Nephron (organoid): ENCODE results near the gene OTOS.

Experiments used
- H3K27ac Mint-ChIP-seq, 3 experiments: 2 replicates each; pipeline ENCODE4 v1.8.0; 2020; ENCODE audit warnings: mixed read lengths in 3 of 3, mild to moderate bottlenecking in 2 of 3, moderate library complexity in 1 of 3
- H3K27me3 Mint-ChIP-seq: 2 replicates; pipeline ENCODE4 v1.8.0; 2021; ENCODE audit warnings: low read depth, mild to moderate bottlenecking, moderate library complexity, mixed read lengths
- H3K36me3 Mint-ChIP-seq: 2 replicates; pipeline ENCODE4 v1.8.0; 2020; ENCODE audit warnings: low read depth, mixed read lengths
- H3K4me1 Mint-ChIP-seq: 2 replicates; pipeline ENCODE4 v1.8.0; 2020; ENCODE audit warnings: mixed read lengths
- H3K4me3 Mint-ChIP-seq, 3 experiments: 2 replicates each; pipeline ENCODE4 v1.8.0; 2020; ENCODE audit warnings: mild to moderate bottlenecking in 3 of 3, mixed read lengths in 3 of 3, moderate library complexity in 2 of 3
- H3K9me3 Mint-ChIP-seq: 2 replicates; pipeline ENCODE4 v1.8.0; 2020; ENCODE audit warnings: mixed read lengths
- TF ChIP-seq, protein P1 (sequence below), 3 experiments: fragments of 200-600 bp; sonication (generic); IDR thresholded peaks; one replicate each; pipeline ENCODE4 v1.5.0; 2021; ENCODE audit warnings: antibody characterized with exemption in 3 of 3; ENCODE audit not compliant: unreplicated experiment in 3 of 3

The OTOS gene

DNA sequence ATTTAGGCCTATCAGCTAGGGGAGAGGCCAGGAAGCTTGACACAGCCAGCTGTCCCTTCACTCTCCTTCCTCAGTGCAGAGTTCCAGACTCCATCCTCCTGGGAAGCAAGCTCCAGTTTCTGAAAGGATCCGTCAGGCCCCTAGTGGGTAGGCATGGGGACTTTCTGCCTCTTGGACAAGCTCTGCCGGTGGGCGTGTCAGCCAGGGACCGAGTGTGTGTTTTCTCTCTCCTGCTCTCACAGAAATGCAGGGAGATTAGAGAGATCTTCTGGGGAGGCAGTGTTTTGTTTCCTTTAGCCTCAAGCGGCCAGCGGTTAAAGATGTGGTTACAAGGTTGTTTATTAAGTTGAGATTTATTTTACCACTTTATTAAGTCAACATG lies 29.9 kb upstream of the OTOS start:
- Mint-ChIP-seq H3K27me3 (peaks cover 12% of the 10 kb centered on the region), H3K9me3 (no peaks in the 10 kb centered on the region), H3K27ac (no peak overlapping the region), H3K4me1 (peaks cover 12% of the 10 kb centered on the region), H3K4me3 (no peak overlapping the region), H3K36me3 (no peaks in the 10 kb centered on the region)
- TF ChIP-seq, protein P1, sequence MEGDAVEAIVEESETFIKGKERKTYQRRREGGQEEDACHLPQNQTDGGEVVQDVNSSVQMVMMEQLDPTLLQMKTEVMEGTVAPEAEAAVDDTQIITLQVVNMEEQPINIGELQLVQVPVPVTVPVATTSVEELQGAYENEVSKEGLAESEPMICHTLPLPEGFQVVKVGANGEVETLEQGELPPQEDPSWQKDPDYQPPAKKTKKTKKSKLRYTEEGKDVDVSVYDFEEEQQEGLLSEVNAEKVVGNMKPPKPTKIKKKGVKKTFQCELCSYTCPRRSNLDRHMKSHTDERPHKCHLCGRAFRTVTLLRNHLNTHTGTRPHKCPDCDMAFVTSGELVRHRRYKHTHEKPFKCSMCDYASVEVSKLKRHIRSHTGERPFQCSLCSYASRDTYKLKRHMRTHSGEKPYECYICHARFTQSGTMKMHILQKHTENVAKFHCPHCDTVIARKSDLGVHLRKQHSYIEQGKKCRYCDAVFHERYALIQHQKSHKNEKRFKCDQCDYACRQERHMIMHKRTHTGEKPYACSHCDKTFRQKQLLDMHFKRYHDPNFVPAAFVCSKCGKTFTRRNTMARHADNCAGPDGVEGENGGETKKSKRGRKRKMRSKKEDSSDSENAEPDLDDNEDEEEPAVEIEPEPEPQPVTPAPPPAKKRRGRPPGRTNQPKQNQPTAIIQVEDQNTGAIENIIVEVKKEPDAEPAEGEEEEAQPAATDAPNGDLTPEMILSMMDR (IDR thresholded peaks at IDR 0.05; ENCODE audit: unreplicated experiment in 3 of 3): no peak

DNA sequence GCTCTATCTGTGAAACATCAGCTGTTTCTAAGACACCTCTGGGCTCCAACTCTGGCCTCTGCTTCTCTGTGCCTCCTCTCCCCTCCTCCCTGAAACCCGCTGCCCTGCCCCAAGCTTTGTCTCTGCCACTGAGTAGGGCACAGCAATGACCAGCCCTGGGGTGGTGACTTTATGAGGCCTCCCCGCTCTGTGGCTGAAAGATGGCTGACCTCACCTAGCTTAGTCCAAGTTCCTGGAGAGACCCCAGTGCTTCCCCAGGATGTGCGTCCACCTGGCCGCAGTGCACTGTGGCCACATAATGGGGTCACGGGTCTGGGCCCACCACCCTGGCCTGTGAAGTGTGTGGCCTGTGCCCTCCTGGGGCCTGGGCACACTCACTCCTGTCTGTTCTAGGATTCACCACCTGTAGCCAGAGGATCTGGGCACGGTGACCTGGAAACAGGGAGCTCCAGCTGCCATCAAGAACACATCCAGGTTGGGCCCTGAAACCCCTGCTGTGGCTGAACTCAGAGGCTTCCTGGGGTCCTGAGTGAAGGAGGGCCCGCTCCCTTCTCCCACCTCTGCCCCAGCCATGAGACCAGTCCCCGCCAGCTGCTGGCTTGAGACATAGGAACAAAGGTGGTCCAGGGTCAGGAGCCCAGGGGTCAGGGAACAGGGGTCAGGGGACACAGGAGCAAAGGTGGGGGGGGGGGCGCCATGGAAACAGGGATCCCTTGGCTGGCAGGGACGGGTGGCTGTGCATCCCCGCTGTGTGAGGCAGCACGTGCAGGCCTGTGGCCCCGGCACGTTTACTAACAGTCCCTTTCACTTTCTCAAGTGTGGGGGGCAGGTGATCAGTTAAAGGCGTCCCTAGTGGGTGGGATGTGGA lies 29.3 kb upstream of the OTOS start:
- H3K27ac Mint-ChIP-seq: no peak overlapping the region
- no peaks in the 10 kb centered on the region for H3K36me3 Mint-ChIP-seq
- peaks cover 12% of the 10 kb centered on the region for H3K4me1 Mint-ChIP-seq
- no peak overlapping the region for H3K4me3 Mint-ChIP-seq
- TF ChIP-seq, protein P1 (IDR thresholded peaks at IDR 0.05; ENCODE audit: unreplicated experiment in 3 of 3): no peak
- peaks cover 12% of the 10 kb centered on the region for H3K27me3 Mint-ChIP-seq
- H3K9me3 Mint-ChIP-seq: no peaks in the 10 kb centered on the region

DNA sequence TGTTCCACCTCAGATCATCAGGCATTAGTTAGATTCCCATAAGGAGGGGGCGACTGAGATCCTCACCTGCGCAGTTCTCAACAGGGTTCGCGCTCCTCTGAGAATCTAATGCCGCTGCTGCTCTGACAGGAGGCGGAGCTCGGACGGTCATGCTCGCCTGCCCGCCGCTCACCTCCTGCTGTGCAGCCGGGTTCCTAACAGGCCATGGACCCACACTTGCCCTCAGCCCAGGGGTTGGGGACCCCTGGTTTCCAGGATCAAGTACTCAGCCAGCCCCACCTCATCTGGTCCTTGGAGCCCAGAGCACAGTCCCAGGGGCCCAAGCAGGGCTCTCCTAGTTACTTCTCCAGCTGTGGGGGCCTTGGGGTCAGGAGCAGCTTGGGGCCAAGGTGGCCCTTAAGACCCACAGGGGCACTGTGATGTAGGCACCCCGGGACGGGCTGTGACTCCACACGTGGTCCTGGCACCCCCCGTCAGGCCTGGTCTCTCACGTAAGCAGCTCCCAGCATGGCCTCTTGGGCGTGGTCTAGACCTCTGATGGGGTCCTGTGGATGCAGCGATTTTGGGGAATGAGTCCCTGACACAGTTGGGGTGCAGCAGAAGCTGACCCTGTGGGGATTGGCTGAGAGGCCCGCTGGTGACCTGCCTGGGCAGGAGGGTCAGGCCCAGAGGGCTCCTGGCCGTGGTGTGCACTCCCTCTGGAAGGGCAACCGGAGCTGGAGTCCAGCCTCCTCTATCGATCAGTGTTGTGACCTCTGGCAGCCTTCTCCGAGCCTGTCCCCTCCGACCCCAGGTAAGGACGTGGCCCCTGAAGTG lies 28.3 kb upstream of the OTOS start:
- TF ChIP-seq, protein P1 (IDR thresholded peaks at IDR 0.05; ENCODE audit: unreplicated experiment in 3 of 3): no peak
- no peak overlapping the region for H3K27ac Mint-ChIP-seq
- no peaks in the 10 kb centered on the region for H3K9me3 Mint-ChIP-seq
- no peaks in the 10 kb centered on the region for H3K36me3 Mint-ChIP-seq
- H3K27me3 Mint-ChIP-seq: peaks cover 17% of the 10 kb centered on the region
- peaks cover 12% of the 10 kb centered on the region for H3K4me1 Mint-ChIP-seq
- no peak overlapping the region for H3K4me3 Mint-ChIP-seq

DNA sequence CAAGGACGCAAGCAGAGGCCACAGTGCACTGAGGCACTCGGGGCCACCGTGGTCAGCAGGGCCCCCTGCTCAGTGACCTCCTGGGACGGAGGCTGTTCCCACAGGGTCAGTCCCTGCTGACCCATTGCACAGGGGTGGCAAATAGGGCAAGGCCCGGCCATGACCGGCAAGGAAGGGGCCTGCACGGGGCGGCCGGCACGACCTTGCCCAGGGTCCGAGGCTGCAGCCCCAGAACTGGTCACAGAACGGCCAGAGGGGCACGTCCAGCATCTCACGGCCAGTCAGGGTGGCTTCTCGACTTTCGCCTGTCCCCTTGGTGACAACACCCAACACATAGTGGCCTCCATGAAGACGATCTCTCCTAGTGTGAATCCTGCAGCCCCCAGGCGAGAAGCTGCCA lies 27.6 kb upstream of the OTOS start:
- no peaks in the 10 kb centered on the region for H3K36me3 Mint-ChIP-seq
- no peak overlapping the region for H3K4me3 Mint-ChIP-seq
- H3K4me1 Mint-ChIP-seq: peaks cover 12% of the 10 kb centered on the region
- TF ChIP-seq, protein P1 (IDR thresholded peaks at IDR 0.05; ENCODE audit: unreplicated experiment in 3 of 3): no peak
- no peaks in the 10 kb centered on the region for H3K9me3 Mint-ChIP-seq
- H3K27ac Mint-ChIP-seq: no peak overlapping the region
- peaks cover 17% of the 10 kb centered on the region for H3K27me3 Mint-ChIP-seq

DNA sequence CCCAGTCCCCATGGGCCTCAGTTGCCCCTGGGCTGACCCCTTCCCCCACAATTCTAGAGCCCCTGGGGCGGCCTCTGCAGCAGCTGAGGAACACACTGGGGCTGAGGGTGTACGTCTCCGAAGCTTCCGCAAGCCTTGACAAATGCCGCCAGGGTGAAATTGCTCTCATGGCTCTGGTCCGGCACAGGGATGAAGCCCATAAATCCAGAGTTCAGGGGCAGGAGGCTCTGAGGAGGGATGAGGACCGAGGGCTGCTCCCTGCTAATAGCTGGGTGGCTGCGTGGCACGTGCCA lies 27.1 kb upstream of the OTOS start:
- Mint-ChIP-seq H3K9me3 (no peaks in the 10 kb centered on the region), H3K4me3 (no peak overlapping the region), H3K36me3 (no peaks in the 10 kb centered on the region), H3K27ac (no peak overlapping the region), H3K27me3 (peaks cover 17% of the 10 kb centered on the region), H3K4me1 (peaks cover 12% of the 10 kb centered on the region)
- TF ChIP-seq, protein P1 (IDR thresholded peaks at IDR 0.05; ENCODE audit: unreplicated experiment in 3 of 3): no peak
